K562 (cell line): ENCODE measurements around the gene BNIPL. TPM values are rescaled to one million over a fixed set of nuclear protein-coding genes. Genes with fewer than 3 reads are reported as not detected.
A peak's percentile ranks its signal among the peaks of the same experiment; 100 is the strongest.

Experiments
- ATAC-seq: fragments of 200-7000 bp; cut with Tn5 transposase; 3 replicates; pipeline ENCODE4 v1.9.1; 2020; ENCODE audit warnings: moderate library complexity
- BruUV-seq: library from RNA; stranded (reverse); fragments of 400-500 nt; replicated peaks from 2 replicates; lab custom pipeline; 2021; lab: Mats Ljungman, UMichigan
- CTCF ChIA-PET: fragments of 300-600 bp; formaldehyde crosslinking; extraction: SDS; loops from one replicate; lab custom pipeline; 2021; ENCODE audit warnings: low intra/inter-chr PET ratio; lab: Yijun Ruan, JAX
- POLR2A ChIA-PET: fragments of 300-600, 350-650 bp; sonication (Branson Sonifier 250); formaldehyde crosslinking; extraction: SDS; loops from one replicate; lab custom pipeline; 2021; ENCODE audit warnings: antibody characterized with exemption, inconsistent platforms; lab: Yijun Ruan, JAX
- DNase-seq, 4 experiments: peaks; one replicate each; pipeline versions ENCODE4 v3.0.0 to v3.0.0-alpha.2; 2011 to 2018; ENCODE audit warnings: low spot score in 3 of 4, mixed read lengths in 3 of 4; ENCODE audit errors: extremely low read depth in 1 of 4
- FAIRE-seq: peaks from 2 replicates; lab custom pipeline; 2011; peaks lifted over from hg19 to GRCh38; lab: Jason Lieb, UNC
- H2AFZ ChIP-seq: 2 replicates; pipeline ENCODE4 v1.6.0; 2011; ENCODE audit warnings: low read depth, low read length, control low read depth, inconsistent platforms
- H3K27ac ChIP-seq: fragments of 200-600 bp; 3 replicates; pipeline ENCODE4 v1.8.0; 2011; ENCODE audit warnings: low read depth, mild to moderate bottlenecking, control low read depth, inconsistent platforms, low read length, moderate library complexity, mixed read lengths; ENCODE audit errors: extremely low read depth
- H3K27me3 ChIP-seq, 2 experiments: fragments of 300-600 bp in 1 of 2; 2 replicates in 1 of 2; 3 replicates in 1 of 2; pipeline versions ENCODE4 v1.6.0 to v1.8.0; 2011; ENCODE audit warnings: inconsistent platforms in 2 of 2, low read length in 2 of 2, mild to moderate bottlenecking in 1 of 2, mixed read lengths in 1 of 2, moderate library complexity in 1 of 2; ENCODE audit not compliant: control insufficient read depth in 2 of 2, insufficient read depth in 2 of 2
- H3K36me3 ChIP-seq: fragments of 300-600 bp; 3 replicates; pipeline ENCODE4 v1.8.0; 2011; ENCODE audit warnings: mild to moderate bottlenecking, low read length, inconsistent platforms; ENCODE audit not compliant: control insufficient read depth, insufficient read depth
- H3K4me1 ChIP-seq, 2 experiments: fragments of 200-600 bp in 1 of 2; replicated peaks in 1 of 2; 2 replicates in 1 of 2; 3 replicates in 1 of 2; pipeline versions ENCODE4 v1.5.1 to v1.8.0; 2011; ENCODE audit warnings: inconsistent platforms in 2 of 2, low read length in 2 of 2, mild to moderate bottlenecking in 1 of 2, mixed read lengths in 1 of 2, moderate library complexity in 1 of 2; ENCODE audit not compliant: control insufficient read depth in 2 of 2, insufficient read depth in 2 of 2
- H3K4me2 ChIP-seq: 2 replicates; pipeline ENCODE4 v1.6.1; 2011; ENCODE audit warnings: low read length, control low read depth, inconsistent platforms, mixed read lengths; ENCODE audit not compliant: insufficient read depth
- H3K4me3 ChIP-seq: fragments of 200-600 bp; sonication (generic), shearing (Covaris generic); 2 replicates; pipeline ENCODE4 v1.5.1; 2016; ENCODE audit warnings: control low read depth, inconsistent platforms
- H3K79me2 ChIP-seq: fragments of 200-600 bp; 3 replicates; pipeline ENCODE4 v1.8.0; 2011; ENCODE audit warnings: low read length, inconsistent platforms; ENCODE audit not compliant: control insufficient read depth, insufficient read depth
- H3K9ac ChIP-seq, 2 experiments: 2 replicates each; pipeline versions ENCODE4 v1.6.0 to v1.6.1; 2011; ENCODE audit warnings: low read depth in 2 of 2, low read length in 2 of 2, control low read depth in 1 of 2, inconsistent platforms in 1 of 2, mild to moderate bottlenecking in 1 of 2, mixed read lengths in 1 of 2; ENCODE audit not compliant: insufficient read depth in 1 of 2
- H3K9me1 ChIP-seq: one replicate; pipeline ENCODE4 v1.6.0; 2011; ENCODE audit warnings: inconsistent platforms, mild to moderate bottlenecking, low read length, moderate library complexity; ENCODE audit not compliant: control insufficient read depth, insufficient read depth
- H3K9me3 ChIP-seq: replicated peaks from 2 replicates; pipeline ENCODE4 v1.5.1; 2011; ENCODE audit warnings: low read depth, low read length, inconsistent platforms; ENCODE audit not compliant: control insufficient read depth, insufficient read depth
- H4K20me1 ChIP-seq: replicated peaks from 2 replicates; pipeline ENCODE4 v1.6.1; 2011; ENCODE audit warnings: low read length, inconsistent platforms, mixed read lengths; ENCODE audit not compliant: control insufficient read depth, insufficient read depth
- CHD1 ChIP-seq: fragments of 200-600 bp; sonication (generic); IDR thresholded peaks from one replicate; pipeline ENCODE4 v1.6.1; 2012; ENCODE audit warnings: mild to moderate bottlenecking, moderate library complexity, low read length, inconsistent platforms
- DIDO1 ChIP-seq: fragments of 450-650 bp; IDR thresholded peaks from 2 replicates; pipeline ENCODE4 v1.6.1; 2016; ENCODE audit warnings: low read depth, missing biosample characterization, missing genetic modification characterization
- ETV1 ChIP-seq: fragments of 450-650 bp; conservative IDR thresholded peaks from 2 replicates; pipeline ENCODE4 v1.6.1; 2016; ENCODE audit warnings: missing genetic modification characterization, control low read depth, low read depth, missing compliant biosample characterization
- GTF2E2 ChIP-seq: fragments of 200-800 bp; sonication (Bioruptor generic); IDR thresholded peaks from 2 replicates; pipeline ENCODE4 v1.6.1; 2016; ENCODE audit warnings: missing genetic modification characterization, missing compliant biosample characterization
- KDM1A ChIP-seq, 2 experiments: fragments of 450-650 bp; IDR thresholded peaks; 2 replicates each; pipeline ENCODE4 v1.6.1; 2016; ENCODE audit warnings: mild to moderate bottlenecking in 2 of 2
- MEIS2 ChIP-seq: fragments of 450-650 bp; IDR thresholded peaks from 2 replicates; pipeline ENCODE4 v1.6.1; 2014; ENCODE audit warnings: mild to moderate bottlenecking; ENCODE audit not compliant: partially characterized antibody
- MXI1 ChIP-seq: IDR thresholded peaks from 2 replicates; pipeline ENCODE4 v1.6.1; 2011; ENCODE audit warnings: low read depth, mild to moderate bottlenecking, improper control_type of control experiment, low read length
- NCOA4 ChIP-seq: fragments of 450-650 bp; IDR thresholded peaks from 2 replicates; pipeline ENCODE4 v1.6.1; 2018; ENCODE audit warnings: mild to moderate bottlenecking; ENCODE audit not compliant: partially characterized antibody
- TEAD2 ChIP-seq: fragments of 450-650 bp; IDR thresholded peaks from 2 replicates; pipeline ENCODE4 v1.6.1; 2016; ENCODE audit warnings: missing genetic modification characterization, control low read depth, missing compliant biosample characterization
- TEAD4 ChIP-seq, 2 experiments: sonication (generic) in 1 of 2; formaldehyde crosslinking in 1 of 2; IDR thresholded peaks; 2 replicates each; pipeline versions ENCODE4 v1.6.1 to v1.8.0; 2012 to 2022; ENCODE audit warnings: borderline replicate concordance in 1 of 2, inconsistent platforms in 1 of 2, low read length in 1 of 2, mild to moderate bottlenecking in 1 of 2, missing genetic modification reagents in 1 of 2
- ZEB2 ChIP-seq: fragments of 450-650 bp; IDR thresholded peaks from 2 replicates; pipeline ENCODE4 v1.6.1; 2016
- ZNF354B ChIP-seq: fragments of 250-450 bp; sonication (Bioruptor Pico); IDR thresholded peaks from 2 replicates; pipeline ENCODE4 v1.4.0; 2020
- WGBS: fragments of 100-300 bp; shearing (Covaris generic); methylation state at CpG from one replicate; pipeline ENCODE4 v1.1.6; 2016; ENCODE audit warnings: low coverage, mixed read lengths; ENCODE audit not compliant: insufficient coverage; ENCODE audit errors: missing lambda C conversion rate; 5-methylcytosine and 5-hydroxymethylcytosine counted together
- in situ Hi-C: fragments of 300-500 bp; cut with MboI; formaldehyde crosslinking; loops from 4 replicates; pipeline ENCODE4 v1.15.0; 2018; ENCODE audit warnings: inconsistent platforms, mixed read lengths
- intact Hi-C: fragments of 100-400 bp; cut with micrococcal nuclease; formaldehyde crosslinking; loops from 2 replicates; pipeline ENCODE4 v1.14.2; 2022
- polyA plus RNA-seq, 8 experiments: library from polyadenylated mRNA; depleted of rRNA in 4 of 8; stranded (reverse) in 5 of 8; unstranded in 3 of 8; fragments of >200 nt; fragmentation: Nextera tagmentation in 2 of 8; fragmentation: Illumina TruSeq in 1 of 8; extraction: Ambion mirVana in 2 of 8; extraction: Trizol in 1 of 8; gene quantifications; 2 replicates each; pipeline versions ENCODE4 v1.2.1 to v1.2.3, GENCODE V29; 2011 to 2014; ENCODE audit warnings: inconsistent platforms in 1 of 8, missing spikeins in 1 of 8
- total RNA-seq, 7 experiments: library from RNA; depleted of rRNA in 6 of 7; stranded (reverse); fragments of >200 nt in 6 of 7; fragmentation: Illumina TruSeq in 2 of 7; extraction: Trizol in 2 of 7; gene quantifications; 2 replicates each; pipeline versions ENCODE4 v1.2.1 to v1.2.3, GENCODE V29; 2011 to 2021; ENCODE audit warnings: low replicate concordance in 1 of 7

BNIPL gene
- total and polyA plus RNA-seq, 9 of the 15 experiments (the other 6 are each of a cell fraction or from before 2014, with no cell fraction given) = 0.08 to 1.4 (median 0.68) TPM

DNA sequence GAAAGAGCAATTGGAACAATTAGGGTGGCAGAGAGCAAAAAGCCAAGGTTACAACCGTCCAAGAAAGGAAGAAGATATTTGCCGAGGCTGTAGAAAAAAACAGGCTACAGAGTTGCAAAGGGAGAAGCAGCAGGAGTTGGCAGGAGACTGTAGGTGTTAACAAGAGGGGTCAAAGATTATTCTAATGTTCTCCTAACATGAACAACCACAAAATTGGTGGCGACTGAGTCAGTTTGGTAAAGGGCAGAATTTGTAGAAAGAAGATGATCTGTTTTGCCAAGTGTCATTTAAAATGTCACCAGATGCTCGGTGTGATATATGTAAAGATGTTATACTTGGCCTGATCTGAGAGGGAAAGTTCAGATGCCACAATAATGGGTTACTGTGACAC lies 28.5 kb upstream of the BNIPL start:
- Histone ChIP-seq H3K4me2 (peak overlapping the region; percentile 100), H2AFZ (peak overlapping the region; percentile 89), H4K20me1 (no peaks in the 10 kb centered on the region), H3K9me1 (no peaks in the 10 kb centered on the region), H3K9ac (peak overlapping the region; percentile 57 to 88; a peak in 3 of 4 replicates), H3K79me2 (peaks cover 49% of the 10 kb centered on the region), H3K4me3 (peak overlapping the region; percentile 87), H3K4me1 (peaks cover 33 to 42% of the 10 kb centered on the region in 2 experiments), H3K27me3 (no peaks in the 10 kb centered on the region), H3K36me3 (peaks cover 11% of the 10 kb centered on the region; the same call in 2 of the 3 replicates), H3K9me3 (no peaks in the 10 kb centered on the region), H3K27ac (peak overlapping the region; percentile 75)
- FAIRE-seq (no peak), DNase-seq (no peak), ATAC-seq (no peak)
- intact Hi-C loops (loop anchor here (2.0 to 5.0 kb wide), 3 partner anchors 29 to 64 kb away; partner anchors contain the start of genes CDC42SE1 and GABPB2), in situ Hi-C loops (no loop called here)
- CTCF ChIA-PET = interaction anchor here (1.9 kb wide), 1 partner anchor 28 kb away, joined by 12 read pairs; no protein-coding TSS in a partner anchor
- 3% methylated on average over 4 of the region's 4 CpGs for WGBS
- BruUV-seq = no TSS peak
- POLR2A ChIA-PET = interaction anchor here (0.5 kb wide), 1 partner anchor 752 kb away, joined by 3 read pairs; no protein-coding TSS in a partner anchor
- TF ChIP-seq CHD1 (no peak), KDM1A (IDR thresholded peaks at IDR 0.05) (no peak), NCOA4 (no peak), ZNF354B (CRISPR knock-in tag) (no peak), ETV1 (peak; percentile 41; the same call in 1 of the 2 replicates), MXI1 (no peak), ZEB2 (peak; percentile 42; the same call in 1 of the 2 replicates), GTF2E2 (tag) (0 out of 2 replicates have a peak, but pooled peaks have one; percentile 5), DIDO1 (tag) (0 out of 2 replicates have a peak, but pooled peaks have one; percentile 28), MEIS2 (peak; percentile 39), TEAD4 (IDR thresholded peaks at IDR 0.05; ENCODE audit: low read length) (no peak; the same call in 1 of the 2 replicates), TEAD4 (CRISPR knock-in tag; IDR thresholded peaks at IDR 0.05; ENCODE audit: borderline replicate concordance) (no peak), TEAD2 (0 out of 2 replicates have a peak, but pooled peaks have one; percentile 34)
